22Rv1 (cell line): Measurements from ENCODE around the gene C3orf18.

Experiments used
- H3K27ac ChIP-seq: fragments of 450-650 bp; 2 replicates; pipeline ENCODE4 v1.5.1; 2017
- CTCF ChIP-seq: fragments of 450-650 bp; IDR thresholded peaks from 2 replicates; pipeline ENCODE4 v1.5.1; 2017; ENCODE audit warnings: mild to moderate bottlenecking
- ZFX ChIP-seq: fragments of 450-650 bp; IDR thresholded peaks from 2 replicates; pipeline ENCODE4 v1.6.1; 2017; ENCODE audit warnings: antibody characterized with exemption, borderline replicate concordance

Gene C3orf18

GRCh38 chr3:50568947-50569749 is 1.6 kb upstream of the C3orf18 start, which contains the start of gene HEMK1:
Gene HEMK1, plus strand, starts transcription at chr3:50569522. Its CDS starts 1,583 bp downstream, at chr3:50571105.
- TF ChIP-seq ZFX: no peak
- no peak for TF ChIP-seq CTCF
- H3K27ac ChIP-seq: peak within 1 kb of the TSS; percentile 80

GRCh38 chr3:50567011-50567385 is 549 bp downstream of the C3orf18 start:
- TF ChIP-seq CTCF: no peak
- TF ChIP-seq ZFX: no peak

GRCh38 chr3:50564321-50564720 is 3.2 kb downstream of the C3orf18 start:
- H3K27ac ChIP-seq: no peak overlapping the region
- TF ChIP-seq ZFX: no peak
- no peak for TF ChIP-seq CTCF

More at GRCh38 chr3:50567011-50567385, 549 bp downstream of the C3orf18 start:
- no peak overlapping the region for H3K27ac ChIP-seq

GRCh38 chr3:50563867-50564266 is 3.7 kb downstream of the C3orf18 start:
- no peak overlapping the region for H3K27ac ChIP-seq
- TF ChIP-seq CTCF: no peak
- no peak for TF ChIP-seq ZFX

GRCh38 chr3:50562861-50563260 is 4.7 kb downstream of the C3orf18 start:
- no peak for TF ChIP-seq CTCF
- TF ChIP-seq ZFX: no peak
- H3K27ac ChIP-seq: no peak overlapping the region

GRCh38 chr3:50559702-50560101 is 7.8 kb downstream of the C3orf18 start:
- no peak overlapping the region for H3K27ac ChIP-seq
- TF ChIP-seq ZFX (no peak), CTCF (no peak)

- TF ChIP-seq CTCF (no peak), ZFX (no peak)
Observed at GRCh38 chr3:50557915-50558314, 9.6 kb downstream of the C3orf18 start.

More at GRCh38 chr3:50557915-50558314, 9.6 kb downstream of the C3orf18 start:
- H3K27ac ChIP-seq: no peak overlapping the region
